ENCODE measurements around the gene NOS1AP.
"Not testable (repeated sequence)": the region's sequence is repeated elsewhere in the genome, so short reads cannot be mapped to it uniquely, and the experiment has no call there.

DNA sequence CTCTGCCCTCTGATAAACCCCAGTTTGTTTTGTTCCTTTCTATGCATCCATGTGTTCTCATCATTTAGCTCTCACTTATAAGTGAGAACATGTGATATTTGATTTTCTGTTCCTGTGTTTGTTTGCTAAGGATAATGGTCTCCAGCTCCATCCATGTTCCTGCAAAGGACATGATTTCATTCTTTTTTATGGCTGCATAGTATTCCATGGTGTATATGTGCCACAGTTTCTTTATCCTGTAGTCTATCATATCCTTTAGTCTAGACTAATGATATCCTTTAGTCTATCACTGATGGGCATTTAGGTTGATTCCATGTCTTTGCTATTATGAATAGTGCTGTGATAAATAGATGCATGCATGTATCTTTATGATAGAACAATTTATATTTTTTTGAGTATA is 131.6 kb downstream of the NOS1AP start:
- not testable (repeated sequence) for TF ChIP-seq CTCF (conservative IDR thresholded peaks at IDR 0.05; ENCODE audit: low read depth, low read length); EZH2 (IDR thresholded peaks at IDR 0.05; ENCODE audit: low read length, unreplicated experiment)
